GM12874 (cell line): ENCODE results near the gene SAMD8.

ENCODE experiments used
- TF ChIP-seq, protein P1 (sequence below): IDR thresholded peaks from 2 replicates; pipeline ENCODE4 v1.5.1; 2011; ENCODE audit warnings: low read depth, mild to moderate bottlenecking, control low read depth, low read length, moderate library complexity; ENCODE audit not compliant: insufficient read depth

The SAMD8 gene

DNA sequence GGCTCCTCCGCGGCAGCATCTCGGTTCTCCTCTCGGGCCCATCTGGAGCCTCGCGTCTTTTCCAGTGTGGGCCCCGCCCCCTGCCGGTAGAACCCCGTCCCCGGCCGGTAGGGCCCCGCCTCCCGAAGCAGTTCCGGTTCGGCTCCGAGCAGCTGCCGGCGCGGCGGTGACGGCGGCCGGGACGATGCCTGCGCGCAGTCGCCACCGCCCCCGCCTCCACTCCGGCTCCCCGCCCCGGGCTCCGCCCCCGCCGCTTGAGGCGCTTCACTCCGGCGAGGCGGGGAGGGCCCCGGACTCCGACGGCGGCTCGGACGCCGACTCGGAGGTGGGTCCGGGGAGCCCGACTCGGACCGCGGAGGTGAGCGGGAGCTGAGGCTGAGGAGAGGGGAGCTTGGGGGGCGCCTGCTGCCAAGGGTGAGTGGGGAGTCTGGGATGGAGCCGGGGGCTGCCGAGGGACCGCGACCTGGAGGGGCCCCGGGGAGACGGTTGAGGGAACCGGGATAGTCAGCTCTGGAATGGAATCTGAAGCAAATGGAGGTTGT is at the start of gene SAMD8:
TSS of gene SAMD8 (plus strand) at position 292 of the 542 bp plus-strand sequence. CDS start 38,873 bp downstream, outside the sequence.
- TF ChIP-seq, protein P1, sequence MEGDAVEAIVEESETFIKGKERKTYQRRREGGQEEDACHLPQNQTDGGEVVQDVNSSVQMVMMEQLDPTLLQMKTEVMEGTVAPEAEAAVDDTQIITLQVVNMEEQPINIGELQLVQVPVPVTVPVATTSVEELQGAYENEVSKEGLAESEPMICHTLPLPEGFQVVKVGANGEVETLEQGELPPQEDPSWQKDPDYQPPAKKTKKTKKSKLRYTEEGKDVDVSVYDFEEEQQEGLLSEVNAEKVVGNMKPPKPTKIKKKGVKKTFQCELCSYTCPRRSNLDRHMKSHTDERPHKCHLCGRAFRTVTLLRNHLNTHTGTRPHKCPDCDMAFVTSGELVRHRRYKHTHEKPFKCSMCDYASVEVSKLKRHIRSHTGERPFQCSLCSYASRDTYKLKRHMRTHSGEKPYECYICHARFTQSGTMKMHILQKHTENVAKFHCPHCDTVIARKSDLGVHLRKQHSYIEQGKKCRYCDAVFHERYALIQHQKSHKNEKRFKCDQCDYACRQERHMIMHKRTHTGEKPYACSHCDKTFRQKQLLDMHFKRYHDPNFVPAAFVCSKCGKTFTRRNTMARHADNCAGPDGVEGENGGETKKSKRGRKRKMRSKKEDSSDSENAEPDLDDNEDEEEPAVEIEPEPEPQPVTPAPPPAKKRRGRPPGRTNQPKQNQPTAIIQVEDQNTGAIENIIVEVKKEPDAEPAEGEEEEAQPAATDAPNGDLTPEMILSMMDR = 0 out of 2 replicates have a peak, but pooled peaks have one; percentile 8

DNA sequence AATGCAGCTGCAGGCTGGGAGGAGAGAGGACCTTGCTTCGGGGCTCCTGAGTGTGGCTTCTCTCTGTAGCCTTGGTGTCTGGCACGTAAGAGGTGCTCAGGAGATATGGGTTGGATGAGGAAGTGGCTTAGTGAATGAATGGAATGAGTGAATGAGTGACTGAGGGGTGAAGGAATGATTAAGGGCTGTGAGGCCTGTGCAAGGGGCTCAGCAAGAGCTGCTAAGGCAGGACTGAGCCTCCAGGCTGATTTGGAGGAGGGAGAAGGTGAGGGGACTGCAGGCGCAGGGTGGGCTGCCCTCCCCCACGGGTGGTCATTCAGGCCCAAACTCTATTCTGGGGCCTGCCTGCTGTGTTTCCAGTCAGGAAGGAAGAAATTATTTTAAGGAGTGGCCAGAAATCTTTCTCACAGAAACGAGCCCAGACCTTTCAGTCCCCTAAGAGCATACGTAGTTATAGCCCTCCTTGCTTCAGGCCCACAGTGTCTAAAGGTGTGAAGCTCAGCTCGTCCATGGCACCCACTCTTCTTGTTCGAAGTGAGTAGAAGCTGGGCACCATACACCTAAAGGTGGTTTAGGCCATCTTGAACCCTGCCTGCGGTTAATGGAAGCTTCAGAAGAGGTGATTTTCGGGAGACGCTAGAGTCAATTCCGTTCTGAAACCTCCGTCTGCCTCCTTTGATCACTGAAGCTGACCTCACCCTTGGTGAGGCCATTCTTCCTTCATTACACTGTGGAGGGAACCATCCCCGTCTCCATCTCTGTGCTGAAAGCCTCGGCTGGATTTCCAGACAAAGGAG is 49.5 kb upstream of the SAMD8 start:
- TF ChIP-seq, protein P1 = no peak

GRCh38 chr10:75062506-75063299 is 48.8 kb upstream of the SAMD8 start:
- TF ChIP-seq, protein P1 = no peak

DNA sequence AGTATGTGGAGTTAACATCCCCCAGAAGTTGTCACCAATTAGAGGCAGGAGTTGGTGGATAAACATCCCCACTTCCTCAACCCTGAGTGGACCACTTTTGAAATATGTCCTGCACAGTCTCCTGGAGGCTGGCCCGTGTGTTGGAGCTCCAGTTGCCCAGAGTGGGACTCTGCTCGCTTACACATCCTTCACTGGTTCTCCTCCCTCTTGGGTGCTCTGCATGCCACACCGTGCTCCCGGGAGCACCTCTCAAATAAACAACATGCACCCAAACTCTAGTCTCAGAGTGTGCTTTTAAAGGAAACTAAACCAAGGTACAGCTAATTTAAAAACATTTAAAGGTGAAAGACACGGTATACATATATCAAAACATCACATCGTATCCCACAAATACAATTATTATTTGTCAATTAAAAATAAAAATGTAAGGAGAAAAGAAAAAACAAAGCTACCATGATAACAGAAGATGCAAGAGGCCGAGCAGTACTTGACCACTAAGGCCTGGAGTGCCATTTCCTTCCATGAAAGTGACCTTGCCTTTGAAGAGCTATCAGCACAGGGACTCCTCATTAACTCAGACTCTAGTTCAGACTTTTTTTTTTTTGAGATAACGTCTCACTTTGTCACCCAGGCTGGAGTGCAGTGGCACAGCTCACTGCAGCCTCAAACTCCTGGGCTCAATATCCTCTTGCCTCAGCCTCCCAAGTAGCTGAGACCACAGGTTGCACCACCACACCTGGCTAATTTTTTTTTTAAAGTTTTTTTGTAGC is 47.8 kb upstream of the SAMD8 start:
- TF ChIP-seq, protein P1 = no peak

DNA sequence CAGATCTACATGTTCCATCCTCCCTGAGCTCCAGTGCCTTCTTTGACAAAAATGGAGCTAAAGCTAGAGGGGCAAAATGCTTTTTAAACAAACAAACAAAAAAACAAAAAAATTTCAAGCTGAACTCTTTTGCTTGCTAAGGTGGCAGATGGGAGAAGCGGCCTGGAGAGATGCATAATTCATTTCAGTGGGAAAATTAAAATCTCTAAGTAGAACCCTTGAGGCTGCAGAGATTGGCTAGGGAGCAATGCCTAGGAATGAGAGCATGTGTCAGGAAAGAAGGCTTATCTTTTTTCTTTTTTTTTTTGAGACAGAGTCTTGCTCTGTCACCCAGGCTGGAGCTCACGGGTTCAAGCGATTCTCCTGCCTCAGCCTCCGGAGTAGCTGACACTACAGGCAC is 46.4 kb upstream of the SAMD8 start:
- TF ChIP-seq, protein P1 = no peak

GRCh38 chr10:75066271-75066670 is 45.2 kb upstream of the SAMD8 start:
- TF ChIP-seq, protein P1 = no peak
